Sigmoid colon (tissue), 7 donors: ENCODE results near the gene CD180. TPM values are rescaled to one million over a fixed set of nuclear protein-coding genes. Genes with fewer than 3 reads are reported as not detected.

ENCODE experiments used
- DNase-seq: peaks from one replicate; pipeline ENCODE4 v3.0.0-alpha.2; 2019
- H3K27ac ChIP-seq, 4 donors: fragments of 200-600 bp; sonication (generic); one replicate each; pipeline ENCODE4 v1.5.1; 2016 to 2019; ENCODE audit warnings: mild to moderate bottlenecking in 1 of 4
- H3K27me3 ChIP-seq, 3 donors: fragments of 200-600 bp; sonication (generic); one replicate each; pipeline ENCODE4 v1.5.1; 2019; ENCODE audit warnings: mild to moderate bottlenecking in 1 of 3
- H3K36me3 ChIP-seq, 4 donors: fragments of 200-600 bp; sonication (generic); one replicate each; pipeline ENCODE4 v1.5.1; 2016 to 2019
- H3K4me1 ChIP-seq, 4 donors: fragments of 200-600 bp; sonication (generic); one replicate each; pipeline ENCODE4 v1.5.1; 2017 to 2019
- H3K4me3 ChIP-seq, 4 donors: fragments of 200-600 bp; sonication (generic); one replicate each; pipeline ENCODE4 v1.5.1; 2017 to 2019; ENCODE audit warnings: mild to moderate bottlenecking in 2 of 4, moderate library complexity in 1 of 4
- H3K9me3 ChIP-seq, 4 donors: fragments of 200-600 bp in 3 of 4; sonication (generic) in 3 of 4; one replicate each; pipeline versions ENCODE4 v1.5.1 to v1.6.1; 2013 to 2019
- EP300 ChIP-seq, 4 donors: sonication (generic); formaldehyde crosslinking; IDR thresholded peaks; one replicate each; pipeline ENCODE4 v1.6.1; 2017; ENCODE audit warnings: antibody characterized with exemption in 4 of 4
- POLR2A ChIP-seq, 2 donors: fragments of 450-650 bp; IDR thresholded peaks; one replicate each; pipeline ENCODE4 v1.6.1; 2016; ENCODE audit warnings: antibody characterized with exemption in 2 of 2, mild to moderate bottlenecking in 2 of 2, moderate library complexity in 2 of 2
- POLR2AphosphoS5 ChIP-seq, 4 donors: sonication (generic); formaldehyde crosslinking; IDR thresholded peaks; one replicate each; pipeline ENCODE4 v1.6.1; 2017; ENCODE audit warnings: antibody characterized with exemption in 4 of 4
- WGBS, 2 donors: extraction: QIAGEN DNeasy Blood & Tissue Kit; methylation state at CpG; one replicate each; pipeline ENCODE4 v1.1.7; 2013; 5-methylcytosine and 5-hydroxymethylcytosine counted together
- intact Hi-C: fragments of 100-400 bp; cut with DNase I; formaldehyde crosslinking; loops from one replicate; pipeline ENCODE4 v1.15.1; 2023
- polyA plus RNA-seq, 3 donors: library from polyadenylated mRNA; stranded (reverse); fragments of 200-250 nt; gene quantifications; one replicate each; pipeline ENCODE4 v1.2.3, GENCODE V29; 2013
- total RNA-seq, 4 donors: library from RNA; depleted of rRNA; stranded (reverse); fragments of >200 nt; gene quantifications; one replicate each; pipeline ENCODE4 v1.1.0, GENCODE V29; 2016
- TF ChIP-seq, protein P1 (sequence below), 4 experiments: fragments of 450-650 bp in 3 of 4; fragments of 200-600 bp in 1 of 4; IDR thresholded peaks; one replicate each; pipeline ENCODE4 v1.5.1; 2016 to 2019; ENCODE audit warnings: antibody characterized with exemption in 4 of 4, mild to moderate bottlenecking in 3 of 4, moderate library complexity in 2 of 4
- donor health status: healthy with polysubstance abuse.
- donor health status: Bipolar disorder and iron deficiency.
- donor health status: healthy.

CD180 gene
- total and polyA plus RNA-seq, 7 donors: 0.55 to 3.5 (median 0.99) TPM

DNA sequence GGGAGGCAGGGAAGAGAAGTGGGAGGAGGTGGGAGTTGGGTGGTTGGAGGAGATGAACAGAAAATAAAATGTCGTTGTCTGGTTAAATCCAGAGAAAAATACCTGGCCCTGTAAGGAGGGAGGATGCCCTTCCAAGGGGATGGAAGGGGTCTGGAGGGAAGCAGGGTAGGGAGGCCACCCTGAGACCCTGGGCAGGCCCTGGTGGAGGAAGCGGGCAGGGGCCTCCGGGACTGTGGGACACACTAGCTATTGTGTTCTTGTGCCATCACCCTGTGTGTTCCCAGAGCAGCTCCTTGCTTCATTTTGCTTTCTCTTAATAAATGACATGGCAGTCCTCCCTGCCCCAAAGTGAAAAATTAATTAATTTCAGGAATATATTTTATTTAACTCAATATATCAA, 11.8 kb upstream of the CD180 start:
- no peaks in the 10 kb centered on the region for H3K36me3 ChIP-seq
- DNase-seq: no peak
- intact Hi-C loops: loop anchor here (5.0 kb wide), 3 partner anchors 221 to 901 kb away; no protein-coding TSS in a partner anchor
- H3K9me3 ChIP-seq: no peaks in the 10 kb centered on the region
- TF ChIP-seq POLR2A (IDR thresholded peaks at IDR 0.05): no peak
- TF ChIP-seq, protein P1, sequence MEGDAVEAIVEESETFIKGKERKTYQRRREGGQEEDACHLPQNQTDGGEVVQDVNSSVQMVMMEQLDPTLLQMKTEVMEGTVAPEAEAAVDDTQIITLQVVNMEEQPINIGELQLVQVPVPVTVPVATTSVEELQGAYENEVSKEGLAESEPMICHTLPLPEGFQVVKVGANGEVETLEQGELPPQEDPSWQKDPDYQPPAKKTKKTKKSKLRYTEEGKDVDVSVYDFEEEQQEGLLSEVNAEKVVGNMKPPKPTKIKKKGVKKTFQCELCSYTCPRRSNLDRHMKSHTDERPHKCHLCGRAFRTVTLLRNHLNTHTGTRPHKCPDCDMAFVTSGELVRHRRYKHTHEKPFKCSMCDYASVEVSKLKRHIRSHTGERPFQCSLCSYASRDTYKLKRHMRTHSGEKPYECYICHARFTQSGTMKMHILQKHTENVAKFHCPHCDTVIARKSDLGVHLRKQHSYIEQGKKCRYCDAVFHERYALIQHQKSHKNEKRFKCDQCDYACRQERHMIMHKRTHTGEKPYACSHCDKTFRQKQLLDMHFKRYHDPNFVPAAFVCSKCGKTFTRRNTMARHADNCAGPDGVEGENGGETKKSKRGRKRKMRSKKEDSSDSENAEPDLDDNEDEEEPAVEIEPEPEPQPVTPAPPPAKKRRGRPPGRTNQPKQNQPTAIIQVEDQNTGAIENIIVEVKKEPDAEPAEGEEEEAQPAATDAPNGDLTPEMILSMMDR (IDR thresholded peaks at IDR 0.05): no peak
- TF ChIP-seq POLR2AphosphoS5 (IDR thresholded peaks at IDR 0.05): no peak
- TF ChIP-seq EP300 (IDR thresholded peaks at IDR 0.05): no peak
- no peaks in the 10 kb centered on the region for H3K27me3 ChIP-seq
- 94 to 96% methylated on average over 3 of the region's 3 CpGs for WGBS, 2 donors
- peaks cover 0 to 10% (median 5%) of the 10 kb centered on the region in 4 donors for H3K4me1 ChIP-seq
- H3K27ac ChIP-seq: no peak overlapping the region
- H3K4me3 ChIP-seq: no peak overlapping the region

DNA sequence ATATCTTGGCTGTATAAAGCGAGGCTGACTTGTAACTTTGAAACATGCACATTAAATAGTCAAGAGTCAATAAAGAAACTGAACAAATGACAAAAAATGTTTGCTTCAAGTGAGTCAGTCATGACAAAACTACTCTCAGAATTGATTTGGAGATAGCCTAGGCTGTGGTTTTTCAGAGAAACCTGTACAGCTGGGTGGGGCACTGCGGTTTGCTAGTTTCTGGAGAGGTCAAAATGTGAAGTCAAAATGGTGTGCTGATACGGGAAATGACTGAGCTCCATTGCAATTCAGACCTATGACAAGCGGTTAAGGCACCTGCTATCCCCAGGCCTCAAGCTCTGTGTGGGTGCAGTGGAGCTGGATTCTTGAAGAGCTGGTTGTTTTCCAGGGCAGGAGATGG, 10.3 kb upstream of the CD180 start:
- H3K4me3 ChIP-seq: no peak overlapping the region

DNA sequence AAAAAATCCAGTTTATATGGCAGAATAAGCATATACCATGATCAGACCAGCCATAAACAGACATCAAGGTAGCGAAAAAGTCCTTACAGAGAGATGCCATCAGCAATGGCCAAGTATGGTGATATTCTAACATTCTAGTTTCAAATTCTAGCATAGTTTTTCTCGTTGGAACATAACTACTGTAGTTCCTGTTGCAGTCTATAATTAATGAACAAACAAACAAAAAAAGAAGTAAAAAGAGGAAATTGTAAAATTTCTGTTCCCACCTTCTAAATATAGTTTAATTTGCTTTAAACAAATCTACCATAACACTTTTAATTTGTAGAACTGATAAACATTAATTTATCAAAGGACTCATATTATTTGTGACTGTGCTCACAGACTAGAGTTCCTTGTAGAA, 9.9 kb upstream of the CD180 start:
- intact Hi-C loops: loop anchor here (5.0 kb wide), 3 partner anchors 219 to 899 kb away; no protein-coding TSS in a partner anchor
- Histone ChIP-seq H3K27ac (no peak overlapping the region), H3K36me3 (no peaks in the 10 kb centered on the region)

More for the DNA sequence above, 10.3 kb upstream of the CD180 start:
- no peak overlapping the region for H3K27ac ChIP-seq
- H3K36me3 ChIP-seq: no peaks in the 10 kb centered on the region
- TF ChIP-seq POLR2A (IDR thresholded peaks at IDR 0.05): no peak
- TF ChIP-seq, protein P1 (IDR thresholded peaks at IDR 0.05): no peak
- TF ChIP-seq POLR2AphosphoS5 (IDR thresholded peaks at IDR 0.05): no peak
- TF ChIP-seq EP300 (IDR thresholded peaks at IDR 0.05): no peak
- WGBS, 2 donors: 10 to 32% methylated on average over 4 of the region's 4 CpGs
- H3K9me3 ChIP-seq: no peaks in the 10 kb centered on the region
- intact Hi-C loops: loop anchor here (5.0 kb wide), 3 partner anchors 220 to 900 kb away; no protein-coding TSS in a partner anchor
- peak; percentile 19 for DNase-seq
- H3K27me3 ChIP-seq: no peaks in the 10 kb centered on the region
- H3K4me1 ChIP-seq: peaks cover 0 to 10% (median 5%) of the 10 kb centered on the region in 4 donors

DNA sequence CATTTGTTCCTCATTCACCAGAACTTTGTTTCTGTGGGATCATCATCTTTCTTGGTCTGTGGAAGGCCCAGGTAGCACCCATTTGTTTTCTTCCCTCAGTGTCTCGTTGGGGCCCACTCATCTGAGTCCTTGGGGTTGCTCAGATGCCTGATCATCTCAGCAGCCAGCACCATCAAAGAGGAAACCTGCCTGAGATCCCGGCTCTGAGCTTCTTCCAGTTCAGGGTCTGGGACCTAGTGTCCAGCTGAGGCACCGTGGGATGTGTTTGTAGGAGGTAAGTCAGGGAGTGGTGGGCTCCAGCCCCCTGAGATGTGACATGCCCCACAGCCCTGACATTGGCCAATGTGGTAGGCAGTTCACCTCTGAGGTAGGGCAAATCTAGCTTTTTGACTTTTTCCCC, 9.4 kb upstream of the CD180 start:
- TF ChIP-seq POLR2AphosphoS5 (IDR thresholded peaks at IDR 0.05) (no peak), POLR2A (IDR thresholded peaks at IDR 0.05) (no peak), EP300 (IDR thresholded peaks at IDR 0.05) (no peak)
- TF ChIP-seq, protein P1 (IDR thresholded peaks at IDR 0.05): no peak
- 86 to 95% methylated on average over 3 of the region's 3 CpGs for WGBS, 2 donors

More for the DNA sequence above, 9.9 kb upstream of the CD180 start:
- Histone ChIP-seq H3K4me1 (peaks cover 0 to 10% (median 5%) of the 10 kb centered on the region in 4 donors), H3K4me3 (no peak overlapping the region), H3K9me3 (no peaks in the 10 kb centered on the region), H3K27me3 (no peaks in the 10 kb centered on the region)
- DNase-seq: no peak
- 46 to 51% methylated on average over 2 of the region's 2 CpGs for WGBS, 2 donors
- TF ChIP-seq, protein P1 (IDR thresholded peaks at IDR 0.05): no peak
- TF ChIP-seq POLR2A (IDR thresholded peaks at IDR 0.05) (no peak), POLR2AphosphoS5 (IDR thresholded peaks at IDR 0.05) (no peak), EP300 (IDR thresholded peaks at IDR 0.05) (no peak)

More for the DNA sequence above, 9.4 kb upstream of the CD180 start:
- H3K36me3 ChIP-seq: no peaks in the 10 kb centered on the region
- H3K27me3 ChIP-seq: no peaks in the 10 kb centered on the region
- no peak overlapping the region for H3K4me3 ChIP-seq
- H3K4me1 ChIP-seq: peaks cover 0 to 10% (median 5%) of the 10 kb centered on the region in 4 donors
- peaks cover 0 to 3% (median 0%) of the 10 kb centered on the region in 4 donors for H3K9me3 ChIP-seq
- no peak overlapping the region for H3K27ac ChIP-seq
- peak; percentile 62 for DNase-seq
- intact Hi-C loops: loop anchor here (5.0 kb wide), 3 partner anchors 219 to 899 kb away; no protein-coding TSS in a partner anchor
